NCI-H1105 (cell line): ENCODE measurements around the gene SNX10.

Source experiments
- DNase-seq: peaks from one replicate; lab custom pipeline; 2025; lab: John Stamatoyannopoulos, UW

Gene SNX10

DNA sequence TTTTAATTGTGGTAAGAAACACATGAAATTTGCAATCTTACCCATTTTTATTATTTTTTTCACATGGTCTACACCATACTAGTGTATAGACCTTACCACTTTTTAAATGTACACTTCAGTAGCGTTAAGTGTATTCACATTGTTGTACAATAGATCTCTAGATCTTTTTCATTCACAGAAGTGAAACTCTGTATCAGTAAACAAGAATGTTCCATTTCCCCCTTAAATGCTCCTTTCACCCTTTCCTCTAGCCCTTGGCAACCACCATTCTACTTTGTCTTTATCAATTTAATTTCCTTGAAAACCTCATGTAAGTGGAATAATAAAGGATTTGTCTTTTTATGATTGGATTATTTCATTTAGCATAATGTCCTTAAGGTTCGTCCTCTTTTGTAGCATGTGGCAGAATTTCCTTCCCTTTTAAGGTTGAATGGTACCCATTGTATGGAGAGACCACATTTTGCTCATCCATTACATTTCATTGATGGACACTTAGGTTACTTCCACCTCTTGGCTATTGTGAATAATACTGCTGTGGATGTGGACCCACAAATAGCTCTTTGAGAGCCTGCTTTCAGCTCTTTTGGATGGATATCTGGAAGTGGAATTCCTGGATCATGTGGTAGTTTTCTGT lies 45.7 kb downstream of the SNX10 start:
- DNase-seq: no peak

DNA sequence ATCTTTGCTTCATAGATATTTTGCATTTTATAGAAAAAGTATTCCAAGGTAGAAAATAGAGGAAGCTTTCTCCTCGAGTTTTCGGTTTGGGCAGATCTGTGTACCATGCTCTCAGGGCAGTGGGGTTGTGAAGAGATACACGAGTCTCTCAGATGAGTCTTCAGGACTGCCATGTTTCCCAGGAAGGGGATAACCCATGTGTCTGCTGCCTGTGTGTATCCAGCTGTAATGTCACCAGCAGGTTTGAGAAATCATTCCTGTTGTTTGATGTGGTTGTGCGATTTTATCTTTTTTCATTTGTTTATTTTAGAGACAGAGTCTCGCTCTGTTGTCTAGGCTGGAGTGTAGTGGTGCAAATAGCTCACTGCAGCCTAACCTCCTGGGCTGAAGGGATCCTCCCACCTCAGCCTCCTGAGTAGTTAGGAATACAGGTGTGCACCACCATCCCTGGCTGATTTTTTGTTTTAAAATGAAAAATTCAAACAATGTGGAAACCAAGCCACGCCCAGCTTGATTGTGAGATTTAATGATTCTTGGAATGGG lies 48.9 kb downstream of the SNX10 start:
- no peak for DNase-seq

DNA sequence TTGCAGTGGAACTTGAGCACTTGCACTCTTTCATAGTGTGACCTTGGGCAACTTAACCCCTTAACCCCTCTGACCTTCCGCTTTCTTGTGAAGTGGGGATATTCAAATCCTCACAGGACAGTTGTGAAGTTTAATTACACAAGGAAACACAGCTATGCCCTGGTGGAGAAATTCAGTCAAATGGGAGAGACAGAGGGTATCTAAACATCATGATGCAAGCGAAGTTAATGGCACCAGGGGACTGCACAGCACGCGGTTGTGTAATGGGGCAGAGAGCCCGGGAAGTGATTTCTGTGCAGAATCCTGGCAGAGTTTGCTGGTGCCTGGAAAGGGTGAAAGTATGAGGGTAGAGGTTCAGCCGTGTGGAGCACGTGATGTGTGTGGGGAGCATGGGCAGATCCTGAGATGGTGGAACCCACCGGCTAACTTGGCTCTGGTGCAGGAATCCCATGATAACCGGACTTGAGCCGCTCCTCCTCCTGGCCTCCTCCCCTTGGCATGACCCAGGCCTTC lies 51.7 kb downstream of the SNX10 start:
- no peak for DNase-seq

DNA sequence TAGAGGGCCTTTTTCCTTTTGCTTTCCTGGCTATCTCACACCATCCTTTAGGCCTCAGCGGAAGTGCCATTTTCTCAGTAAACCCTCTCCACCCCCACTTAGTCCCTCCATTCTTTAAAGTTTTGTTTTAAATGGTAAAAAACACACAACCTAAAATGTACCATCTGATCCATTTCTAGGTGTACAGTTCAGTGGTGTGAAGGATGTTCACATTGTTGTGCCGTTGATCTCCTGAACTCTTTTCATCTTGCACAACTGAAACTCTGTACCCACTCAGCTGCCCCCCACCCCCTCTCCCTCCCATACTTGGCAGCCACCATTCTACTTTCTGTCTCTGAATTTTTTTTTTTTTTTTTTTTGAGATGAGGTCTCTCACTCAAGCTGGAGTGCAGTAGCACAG lies 52.2 kb downstream of the SNX10 start:
- DNase-seq: no peak

DNA sequence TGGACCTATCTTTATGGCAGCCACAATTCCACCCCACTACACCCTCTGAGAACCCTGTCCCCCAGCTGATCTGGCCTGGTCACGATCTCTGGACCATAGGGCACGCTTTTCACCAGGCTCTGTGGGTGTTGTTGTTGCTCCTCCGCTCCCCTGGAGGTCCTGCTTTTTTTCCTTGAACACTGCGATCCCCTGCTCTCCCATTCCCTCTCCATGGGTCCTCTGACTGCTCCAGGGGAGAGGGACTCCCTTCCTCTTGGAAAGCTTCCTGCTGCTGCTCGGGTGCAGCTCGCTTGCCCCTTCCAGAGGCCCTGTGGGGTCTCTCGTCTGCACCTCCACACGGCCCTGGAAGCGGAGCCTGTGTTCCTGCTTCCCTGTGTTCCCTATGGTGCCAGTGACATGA lies 53.5 kb downstream of the SNX10 start:
- no peak for DNase-seq

DNA sequence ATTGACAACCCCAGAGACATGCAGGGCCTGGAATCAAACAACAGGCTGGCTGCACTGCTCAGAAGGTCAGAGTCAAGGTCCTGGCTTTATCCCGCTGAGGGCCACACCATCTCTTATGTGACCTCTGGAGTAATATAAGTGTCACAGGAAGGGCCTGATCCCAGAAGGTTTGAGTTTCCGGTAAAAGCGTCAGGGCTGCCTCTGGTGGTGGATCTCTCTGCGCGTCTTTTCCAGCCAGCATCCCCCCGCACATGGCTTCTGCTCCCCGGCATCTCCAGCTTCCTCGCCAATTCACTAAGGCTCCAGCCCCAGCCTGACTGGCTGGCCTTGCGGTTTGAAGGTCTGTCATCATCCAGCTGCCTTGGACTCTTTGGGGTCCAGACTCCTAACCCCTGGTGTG lies 54.2 kb downstream of the SNX10 start:
- DNase-seq: no peak

DNA sequence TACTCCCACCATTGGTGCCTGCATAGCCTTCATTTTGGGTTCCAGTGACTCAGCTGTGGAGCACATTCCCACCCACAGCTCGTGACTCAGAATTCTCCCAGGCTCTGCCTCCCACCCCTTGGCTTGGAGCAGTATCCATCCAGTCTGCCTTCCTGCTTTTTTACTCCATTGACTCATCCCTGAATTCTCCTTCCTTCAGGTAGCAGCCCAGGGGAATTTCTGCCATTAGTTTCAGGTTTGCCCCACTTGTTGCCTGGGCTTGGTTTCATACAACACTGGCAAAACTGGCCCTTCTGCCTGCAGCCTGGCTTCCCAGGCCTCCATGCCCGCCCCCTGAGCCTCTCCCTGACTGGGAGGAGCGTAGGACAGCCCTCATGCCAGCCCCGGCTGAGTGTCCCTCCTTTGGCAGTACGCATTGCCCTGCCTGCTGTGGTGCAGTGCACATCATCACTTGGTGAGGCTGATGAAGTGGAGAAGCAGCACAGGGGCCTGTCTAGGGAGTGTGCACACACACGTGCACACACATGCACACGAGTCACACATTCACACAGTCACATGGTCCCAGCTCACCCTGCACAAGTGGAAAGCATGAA lies 55.0 kb downstream of the SNX10 start:
- no peak for DNase-seq

DNA sequence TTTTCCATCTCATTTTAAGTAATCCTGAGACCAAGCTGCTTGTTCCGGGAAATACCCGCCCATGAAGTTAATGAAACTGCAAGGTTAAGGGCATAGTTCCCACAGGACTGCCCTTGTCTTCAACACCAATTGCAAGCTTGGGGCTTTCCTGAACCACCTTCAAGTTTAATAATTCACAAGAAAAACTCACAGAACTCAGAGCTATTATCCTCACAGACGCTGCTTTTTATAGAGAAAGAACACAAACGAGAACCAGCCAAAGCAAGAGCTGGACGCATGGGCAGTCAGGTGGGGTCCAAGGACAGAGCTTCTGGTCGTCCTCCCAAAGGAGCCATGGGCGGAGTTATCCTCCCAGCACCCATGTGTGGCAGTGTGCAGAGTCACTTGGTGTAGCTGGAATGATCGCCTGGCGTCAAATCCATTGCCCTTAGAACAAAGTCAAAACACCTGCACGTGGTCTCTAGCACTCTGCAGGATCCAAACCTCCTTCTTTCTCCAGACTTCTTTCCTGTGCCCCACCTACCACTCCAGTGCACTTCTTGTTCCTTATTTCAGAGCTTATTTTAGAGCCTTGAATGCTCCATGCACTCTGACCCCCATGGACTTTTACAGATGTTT lies 56.7 kb downstream of the SNX10 start:
- DNase-seq: no peak

DNA sequence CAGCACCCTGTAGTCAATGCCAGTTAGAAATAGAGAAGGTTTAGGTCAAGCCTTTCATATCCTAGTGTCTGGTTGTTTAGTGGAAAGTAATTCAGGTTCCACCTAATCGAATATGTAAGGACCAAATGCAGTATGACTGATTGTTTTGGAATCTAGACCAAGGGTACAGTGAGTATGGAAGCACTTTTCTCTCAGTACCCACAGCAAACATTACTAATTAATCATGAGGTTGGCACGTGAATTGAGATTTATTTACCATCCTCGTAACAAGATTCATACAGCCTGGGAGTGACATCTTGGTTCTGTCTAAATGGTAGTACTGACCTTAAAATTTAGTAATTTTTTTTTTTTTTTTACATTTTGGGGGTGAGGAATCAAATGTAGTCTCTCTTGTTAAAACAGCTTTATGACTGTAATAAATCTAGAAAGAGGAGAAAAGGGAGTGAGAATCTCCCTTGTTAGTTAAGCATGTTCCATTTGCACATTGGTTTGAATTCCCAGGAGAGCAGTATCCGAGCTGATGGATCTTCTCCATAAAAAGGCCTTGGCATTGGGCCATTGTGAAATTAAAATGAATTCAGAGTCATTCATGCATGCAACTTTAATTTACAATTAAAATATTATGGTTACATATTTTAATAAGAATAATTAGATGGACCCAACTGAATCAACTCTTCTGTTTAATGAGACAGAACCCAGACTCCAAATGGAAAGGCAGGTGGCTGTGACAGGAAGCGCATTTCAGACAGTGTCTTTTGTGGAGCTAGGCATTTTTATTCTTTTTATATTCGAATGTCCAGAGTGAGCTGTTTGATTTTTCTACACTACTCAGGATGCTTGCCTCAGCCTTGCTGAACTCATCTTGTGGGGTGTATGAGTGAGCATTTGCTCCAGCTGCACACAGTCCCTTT lies 57.6 kb downstream of the SNX10 start:
- peak; percentile 99 for DNase-seq

DNA sequence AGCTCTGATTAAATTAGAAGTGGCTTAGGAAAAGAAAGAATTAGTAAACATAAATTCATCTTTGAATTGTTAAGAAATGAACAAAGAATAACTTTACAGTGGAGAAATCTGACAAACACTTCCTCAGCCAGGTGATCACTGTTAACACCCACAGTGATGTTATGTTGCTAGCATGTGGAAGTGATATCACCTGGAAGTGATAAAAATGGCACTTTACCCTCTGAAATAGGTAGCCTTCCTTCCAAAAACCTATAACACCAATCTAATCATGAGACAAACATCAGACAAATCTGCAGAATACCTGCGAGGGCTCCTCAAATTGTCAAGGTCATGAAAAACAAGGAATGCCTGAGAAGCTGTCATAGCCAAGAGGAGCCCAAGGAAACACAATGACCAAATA lies 59.5 kb downstream of the SNX10 start:
- DNase-seq: no peak

DNA sequence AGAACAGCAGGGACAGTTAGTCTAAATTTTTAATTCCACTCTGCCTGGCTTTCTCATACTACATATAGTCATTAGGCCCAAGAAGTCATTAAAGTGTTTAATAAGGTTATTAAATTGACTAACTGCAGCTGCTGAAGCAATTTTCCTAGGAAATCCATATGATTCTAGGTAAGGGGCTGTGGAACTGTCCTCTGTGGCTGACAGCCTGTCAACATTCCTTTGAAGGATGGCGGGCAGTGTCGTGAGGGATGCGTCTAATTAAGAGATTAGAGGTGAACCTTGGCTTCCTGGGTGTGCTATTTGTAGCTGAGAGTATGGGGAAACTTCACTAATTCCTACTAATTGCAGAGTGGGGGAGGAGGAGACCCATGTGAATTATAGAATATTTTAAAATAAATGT lies 64.6 kb downstream of the SNX10 start:
- no peak for DNase-seq

DNA sequence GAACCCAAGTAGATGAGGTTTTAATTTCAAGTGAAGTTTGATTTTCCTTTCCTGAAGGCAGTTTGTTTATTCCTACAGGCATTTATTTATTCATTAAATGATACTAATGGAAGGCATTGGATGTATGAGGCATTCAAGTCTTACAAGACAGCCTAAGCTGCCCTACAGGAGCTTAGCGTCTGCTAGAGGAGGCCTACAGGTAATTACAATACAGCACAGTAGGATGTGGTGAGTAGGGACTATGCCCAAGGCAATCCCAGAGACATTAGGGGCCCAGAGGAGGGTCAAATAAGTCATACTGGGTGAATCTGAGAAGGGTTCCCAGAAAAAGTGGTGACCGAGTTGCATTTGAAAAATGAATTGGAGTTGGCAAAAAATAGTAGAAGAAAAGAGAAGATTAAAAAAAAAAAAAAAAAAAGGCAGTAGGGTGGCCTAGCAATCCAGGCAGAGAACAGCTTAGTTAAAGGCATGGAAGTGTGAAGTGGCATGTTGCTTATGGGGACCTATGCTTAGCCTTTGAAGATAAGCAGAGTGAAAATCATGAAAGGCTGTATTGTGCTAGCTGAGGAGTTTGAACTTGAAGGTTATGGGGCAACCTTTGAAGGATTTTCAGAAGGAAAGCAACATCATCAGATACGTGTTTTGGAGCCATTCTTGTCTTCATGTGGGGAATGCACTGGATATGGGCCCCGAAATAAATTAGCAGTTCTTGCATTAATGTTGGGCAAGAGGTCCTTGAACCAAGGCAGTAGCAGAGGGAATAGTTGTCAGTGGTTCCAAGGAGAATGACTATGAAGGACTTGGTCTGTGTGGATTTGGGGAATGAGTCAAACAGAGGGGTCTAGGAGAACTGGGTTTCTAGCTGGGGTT lies 65.5 kb downstream of the SNX10 start:
- no peak for DNase-seq

DNA sequence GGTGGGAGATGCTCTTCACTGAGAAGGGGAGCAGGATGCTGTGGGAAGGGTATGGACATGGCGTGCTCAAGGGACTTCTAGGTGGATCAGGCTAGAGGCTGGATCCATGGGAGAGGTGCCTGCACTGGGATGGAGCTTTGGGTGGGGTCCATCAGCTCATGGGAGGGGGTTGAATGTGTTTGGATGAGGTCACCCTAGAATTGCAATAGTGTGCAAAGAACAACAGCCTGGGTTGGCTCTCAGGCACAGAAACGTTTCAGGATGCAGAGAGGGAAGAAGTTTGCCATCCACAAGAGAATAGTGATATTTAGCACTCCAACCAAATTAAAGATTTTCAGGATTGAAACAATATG lies 66.1 kb downstream of the SNX10 start:
- DNase-seq: no peak

DNA sequence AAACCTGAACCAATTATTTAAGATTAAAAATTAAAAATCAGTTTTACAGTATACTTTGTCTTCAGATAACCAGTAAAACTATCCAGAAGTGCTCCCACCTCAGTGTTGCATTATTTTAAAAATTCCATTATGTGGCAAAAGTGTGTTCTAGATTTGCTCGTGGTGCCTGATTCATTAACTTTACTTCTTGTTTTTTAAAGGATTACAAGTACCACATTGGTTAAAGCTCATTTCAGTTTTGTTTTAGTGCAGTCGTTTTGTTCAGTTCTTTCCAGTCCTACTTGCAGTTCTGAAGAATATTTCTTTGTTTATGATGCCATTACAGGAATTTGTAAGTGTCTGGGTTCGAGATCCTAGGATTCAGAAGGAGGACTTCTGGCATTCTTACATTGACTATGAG lies 69.0 kb downstream of the SNX10 start:
- DNase-seq: no peak

DNA sequence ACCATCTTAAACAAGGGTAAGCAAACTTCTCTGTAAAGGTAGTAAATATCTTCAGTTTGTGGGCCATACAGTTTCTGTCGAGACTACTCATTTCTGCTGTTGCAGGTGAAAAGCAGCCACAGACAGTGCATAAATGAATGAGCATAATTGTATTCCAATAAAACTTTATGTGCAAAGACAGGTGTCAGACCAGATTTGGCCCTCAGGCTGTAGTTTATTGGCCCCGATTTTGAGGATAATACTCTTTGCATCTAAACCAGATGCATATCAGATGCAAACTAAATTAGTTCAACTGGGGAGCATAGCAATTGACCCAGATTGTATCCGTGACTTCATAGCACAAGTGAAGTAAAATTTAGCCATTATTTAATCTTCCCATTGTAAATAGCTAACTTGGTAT lies 70.0 kb downstream of the SNX10 start:
- no peak for DNase-seq

DNA sequence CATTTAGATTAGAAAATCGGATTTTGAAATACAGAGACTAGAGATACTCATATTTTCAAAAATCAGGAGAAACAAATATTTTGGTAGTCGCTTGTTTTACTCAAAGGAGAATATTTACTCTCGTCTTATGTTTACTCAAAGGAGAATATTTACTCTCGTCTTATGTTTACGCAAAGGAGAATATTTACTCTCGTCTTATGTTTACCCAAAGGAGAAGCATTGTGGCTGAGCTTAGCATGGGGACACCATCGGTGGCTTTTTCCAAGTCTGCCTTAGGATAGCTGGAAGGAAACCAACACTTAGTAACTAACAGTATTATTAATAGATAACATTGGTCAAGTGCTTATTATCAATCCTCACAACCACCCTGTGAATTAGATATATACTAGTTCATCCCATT lies 71.8 kb downstream of the SNX10 start:
- no peak for DNase-seq

DNA sequence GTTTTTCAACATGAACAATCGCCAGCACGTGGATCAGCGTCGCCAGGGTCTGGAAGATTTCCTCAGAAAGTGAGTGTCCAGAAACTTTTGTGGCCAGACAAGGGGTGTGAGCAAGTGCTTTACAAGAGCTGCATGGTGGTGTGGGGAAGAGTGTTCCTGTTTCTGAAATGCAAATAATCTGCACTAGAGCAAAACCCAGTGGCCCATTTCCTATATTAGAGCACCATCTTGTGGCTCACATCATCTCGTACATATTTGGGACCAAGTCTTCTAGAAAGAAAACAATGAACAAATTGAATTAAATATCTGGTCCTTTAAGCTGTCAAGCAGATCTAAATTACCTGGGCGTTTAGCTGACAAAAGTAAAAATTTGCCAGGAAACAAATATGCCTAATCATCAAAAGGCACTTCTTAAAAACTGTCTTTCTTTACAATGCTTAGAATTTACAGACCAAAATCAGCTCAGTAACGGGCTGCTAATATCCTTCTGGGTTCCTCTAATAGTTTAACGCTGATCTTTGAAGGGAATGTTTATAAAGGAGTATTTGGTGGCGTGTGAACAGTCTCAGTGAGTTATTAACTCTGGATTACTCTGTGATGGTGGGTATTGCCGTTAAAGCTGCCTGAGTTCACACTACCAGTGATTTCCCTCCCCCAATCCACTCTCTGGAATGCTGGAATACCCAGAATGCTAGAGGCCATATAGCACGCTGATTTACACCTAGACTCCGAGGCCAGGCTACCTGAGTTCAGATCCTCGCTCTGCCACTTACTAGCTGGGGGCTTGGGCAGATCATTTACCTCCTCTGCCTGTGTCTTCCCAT lies 73.6 kb downstream of the SNX10 start:
- DNase-seq: peak; percentile 59

DNA sequence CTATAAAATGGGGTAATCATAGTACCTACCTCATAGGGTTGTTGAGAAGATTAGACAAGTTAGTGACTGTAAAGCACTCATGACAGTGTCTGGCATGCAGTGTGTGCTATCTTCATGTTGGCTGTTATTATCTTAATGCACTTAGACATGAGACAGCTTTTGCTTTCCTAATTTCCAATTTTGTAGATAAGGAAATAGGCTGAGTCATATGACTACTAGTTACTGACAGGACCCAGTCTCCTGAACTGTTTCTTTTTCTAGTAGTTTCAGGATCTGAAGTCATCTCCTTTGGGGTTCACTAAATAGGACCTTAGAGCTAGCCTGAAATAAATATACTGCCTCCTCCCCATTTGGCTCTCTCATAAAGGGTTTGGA lies 74.2 kb downstream of the SNX10 start:
- DNase-seq: no peak

DNA sequence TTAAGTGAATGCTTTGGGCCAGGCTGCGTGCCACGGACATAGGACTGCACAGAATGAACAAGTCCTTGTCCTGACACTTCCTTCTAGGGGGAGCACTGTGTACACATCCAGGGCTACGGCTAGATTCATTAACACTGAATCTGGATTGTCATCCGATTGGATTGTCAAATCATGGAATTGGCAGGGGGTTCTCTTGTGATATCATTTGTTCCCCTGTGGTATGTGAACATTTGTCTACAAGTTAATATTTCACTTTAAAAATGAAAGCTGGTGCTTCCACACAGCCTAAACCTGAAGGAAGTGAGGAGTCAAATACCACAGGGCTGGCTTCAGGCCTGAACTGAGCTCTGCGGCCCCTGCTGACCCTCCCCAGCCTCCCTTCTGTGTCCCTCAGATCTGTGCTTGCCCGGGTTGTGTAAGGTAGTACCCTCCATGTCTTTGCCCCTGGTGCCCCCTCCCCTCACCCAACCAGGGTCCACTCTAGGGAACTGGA lies 75.6 kb downstream of the SNX10 start:
- no peak for DNase-seq

DNA sequence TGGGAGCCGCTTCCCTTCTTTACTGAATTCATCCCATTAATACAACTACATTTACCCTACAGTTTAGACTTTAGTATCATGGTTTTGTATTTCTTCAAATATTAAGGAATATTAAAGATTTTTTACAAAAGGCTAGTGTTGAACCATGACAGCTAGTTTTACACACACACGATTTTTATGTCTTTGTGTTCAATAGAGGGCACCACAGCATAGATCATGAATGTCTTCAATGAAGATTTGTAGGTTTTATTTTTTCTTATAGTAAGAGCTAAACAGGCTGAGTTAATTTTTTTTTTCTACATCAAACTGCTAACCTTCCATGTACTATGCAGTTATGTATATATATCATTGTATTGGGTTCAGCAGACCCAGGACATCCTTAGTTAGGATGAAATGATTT lies 76.9 kb downstream of the SNX10 start:
- DNase-seq: no peak
